SK-N-SH treated with all-trans-retinoic acid at 6 μM for 48 hours (cell line): Measurements from ENCODE around the gene NEK1.

Experiments
- BACH2 ChIP-seq: fragments of 250-450 bp; sonication (Bioruptor Pico); IDR thresholded peaks from 2 replicates; pipeline ENCODE4 v1.9.0; 2021; ENCODE audit warnings: mild to moderate bottlenecking, borderline replicate concordance
- PATZ1 ChIP-seq: fragments of 250-450 bp; sonication (Bioruptor Pico); IDR thresholded peaks from 2 replicates; pipeline ENCODE4 v1.8.0; 2020; ENCODE audit warnings: mild to moderate bottlenecking, moderate library complexity, borderline replicate concordance
- PPARA ChIP-seq: fragments of 250-450 bp; sonication (Bioruptor Pico); IDR thresholded peaks from 2 replicates; pipeline ENCODE4 v1.5.0; 2020; ENCODE audit warnings: mild to moderate bottlenecking, borderline replicate concordance
- SNAI2 ChIP-seq: fragments of 250-450 bp; sonication (Bioruptor Pico); IDR thresholded peaks from 2 replicates; pipeline ENCODE4 v1.5.0; 2020; ENCODE audit warnings: mild to moderate bottlenecking, moderate library complexity
- TCF4 ChIP-seq: fragments of 250-450 bp; sonication (Bioruptor Pico); IDR thresholded peaks from 2 replicates; pipeline ENCODE4 v1.8.0; 2021; ENCODE audit warnings: mild to moderate bottlenecking, moderate library complexity, borderline replicate concordance
- TSHZ2 ChIP-seq: fragments of 250-450 bp; sonication (Bioruptor Pico); IDR thresholded peaks from 2 replicates; pipeline ENCODE4 v1.5.0; 2020; ENCODE audit warnings: mild to moderate bottlenecking, moderate library complexity
- ZNF8 ChIP-seq: fragments of 450-650 bp; formaldehyde crosslinking; IDR thresholded peaks from 2 replicates; pipeline ENCODE4 v1.5.0; 2020; ENCODE audit warnings: mild to moderate bottlenecking, moderate library complexity

- TF ChIP-seq PATZ1 (no peak), BACH2 (no peak), TSHZ2 (CRISPR knock-in tag) (no peak), TCF4 (no peak), PPARA (CRISPR knock-in tag) (no peak), SNAI2 (CRISPR knock-in tag) (no peak), ZNF8 (CRISPR knock-in tag) (no peak)
Observed at GRCh38 chr4:169619518-169619957, 7.2 kb upstream of the NEK1 start.
